UCSD-AML1 (cell line): ENCODE results near the gene HOXC5.
A peak's percentile ranks its signal among the peaks of the same experiment; 100 is the strongest.

Experiments
- DNase-seq: peaks from one replicate; lab custom pipeline; 2025; ENCODE audit not compliant: unreplicated experiment; lab: John Stamatoyannopoulos, UW

Gene HOXC5

DNA sequence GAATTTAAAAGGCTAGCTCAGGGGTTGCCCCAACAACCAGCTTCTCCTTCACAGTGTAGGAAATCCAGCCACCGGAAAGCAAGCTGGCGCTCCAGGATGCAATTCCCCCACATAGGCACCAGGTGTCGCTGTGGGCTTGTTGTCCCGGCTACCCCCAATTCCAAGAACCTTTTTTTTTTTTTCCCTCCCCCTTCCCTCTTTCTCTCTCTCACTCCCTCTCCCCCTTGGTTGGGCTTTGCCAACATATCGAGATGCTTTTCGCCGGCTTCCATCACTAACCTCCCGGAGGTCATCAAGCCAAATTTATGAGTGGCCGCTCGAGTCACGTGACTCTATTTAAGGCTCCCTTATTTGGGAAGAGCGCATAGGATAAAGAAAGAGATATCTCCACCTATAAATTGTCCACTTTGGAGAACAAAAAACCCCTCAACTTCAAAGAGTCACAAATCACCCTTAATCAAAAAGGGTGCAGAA lies at the start of gene HOXC5:
Gene HOXC5 (plus strand): TSS at position 424 of the 474 bp plus-strand sequence. CDS start 73 bp downstream, outside the sequence.
- peak; percentile 62 for DNase-seq

DNA sequence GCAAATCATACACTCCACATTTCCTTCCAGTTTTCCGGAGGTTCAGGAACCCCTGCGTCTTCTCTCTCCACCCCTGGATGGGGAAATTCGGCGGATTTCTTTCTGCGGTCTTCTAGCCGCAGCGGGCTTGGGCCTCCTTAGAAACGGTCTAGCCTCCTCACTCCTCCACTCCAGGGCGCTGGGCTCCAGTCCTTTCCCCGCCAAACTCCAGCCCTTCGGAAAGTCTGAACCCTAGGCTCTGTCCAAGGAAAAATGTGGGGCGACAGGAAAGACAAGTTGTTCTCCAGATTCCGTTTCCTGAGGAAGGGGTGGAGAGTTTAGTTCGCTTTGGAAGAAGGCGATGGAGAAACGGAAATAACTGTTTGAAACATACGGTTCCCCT lies 49.3 kb upstream of the HOXC5 start:
- DNase-seq = peak; percentile 42

DNA sequence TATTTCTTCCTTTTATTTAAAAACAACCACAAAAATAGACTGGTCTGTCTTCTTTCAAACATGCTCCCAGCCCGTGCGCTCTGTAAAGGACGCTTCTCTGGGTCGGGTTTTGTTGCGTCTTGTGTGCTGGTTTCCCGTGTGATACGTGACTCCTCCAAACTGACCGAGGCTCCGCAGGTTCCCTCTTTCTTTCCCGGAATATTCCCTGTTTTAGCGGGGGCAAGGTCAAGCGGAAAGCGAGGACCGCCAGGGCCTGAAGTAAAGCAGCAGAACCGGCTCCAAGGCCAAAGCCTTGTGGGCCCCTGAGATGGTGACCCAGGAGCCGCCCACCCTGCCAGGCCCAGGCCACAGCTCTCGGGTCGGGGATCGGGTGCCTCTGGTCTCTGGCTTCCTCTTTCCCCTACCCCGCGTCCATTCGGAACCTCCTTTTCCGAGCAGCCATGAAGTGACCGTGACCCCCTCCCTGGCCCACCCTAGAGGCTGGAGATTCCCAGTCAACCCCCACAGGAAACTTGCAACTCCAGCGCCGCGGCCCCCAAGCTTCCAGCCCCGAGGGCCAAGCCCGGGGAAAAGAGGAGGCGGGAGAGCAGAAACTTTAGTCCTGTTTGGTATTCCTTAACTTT lies 48.8 kb upstream of the HOXC5 start:
- DNase-seq = no peak

DNA sequence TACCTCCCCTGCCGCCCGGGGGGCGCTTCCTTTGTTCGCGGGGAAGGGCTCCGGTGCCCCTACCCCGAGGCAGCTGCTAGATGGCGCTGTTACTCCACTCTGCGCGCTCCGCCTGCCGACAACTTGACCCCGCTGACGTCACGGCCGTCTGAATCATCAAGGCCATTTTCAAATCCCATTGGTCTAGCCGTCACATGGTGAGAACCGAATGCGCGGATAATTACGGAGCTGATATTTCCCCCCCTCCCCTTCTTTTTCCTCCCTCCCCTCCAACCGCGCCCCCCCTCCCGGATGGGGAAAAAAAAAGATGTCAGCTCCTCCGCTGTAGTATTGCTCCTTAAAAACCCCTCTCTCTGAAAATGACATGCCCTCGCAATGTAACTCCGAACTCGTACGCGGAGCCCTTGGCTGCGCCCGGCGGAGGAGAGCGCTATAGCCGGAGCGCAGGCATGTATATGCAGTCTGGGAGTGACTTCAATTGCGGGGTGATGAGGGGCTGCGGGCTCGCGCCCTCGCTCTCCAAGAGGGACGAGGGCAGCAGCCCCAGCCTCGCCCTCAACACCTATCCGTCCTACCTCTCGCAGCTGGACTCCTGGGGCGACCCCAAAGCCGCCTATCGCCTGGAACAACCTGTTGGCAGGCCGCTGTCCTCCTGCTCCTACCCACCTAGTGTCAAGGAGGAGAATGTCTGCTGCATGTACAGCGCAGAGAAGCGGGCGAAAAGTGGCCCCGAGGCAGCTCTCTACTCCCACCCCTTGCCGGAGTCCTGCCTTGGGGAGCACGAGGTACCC lies 47.8 kb upstream of the HOXC5 start, which contains the start of gene HOXC10:
Gene HOXC10 (plus strand): TSS at position 246 of the 791 bp plus-strand sequence. CDS start 114 bp downstream, at position 360.
- peak; percentile 84 for DNase-seq

DNA sequence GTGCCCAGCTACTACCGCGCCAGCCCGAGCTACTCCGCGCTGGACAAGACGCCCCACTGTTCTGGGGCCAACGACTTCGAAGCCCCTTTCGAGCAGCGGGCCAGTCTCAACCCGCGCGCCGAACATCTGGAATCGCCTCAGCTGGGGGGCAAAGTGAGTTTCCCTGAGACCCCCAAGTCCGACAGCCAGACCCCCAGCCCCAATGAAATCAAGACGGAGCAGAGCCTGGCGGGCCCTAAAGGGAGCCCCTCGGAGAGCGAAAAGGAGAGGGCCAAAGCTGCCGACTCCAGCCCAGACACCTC lies 47.2 kb upstream of the HOXC5 start:
- no peak for DNase-seq

DNA sequence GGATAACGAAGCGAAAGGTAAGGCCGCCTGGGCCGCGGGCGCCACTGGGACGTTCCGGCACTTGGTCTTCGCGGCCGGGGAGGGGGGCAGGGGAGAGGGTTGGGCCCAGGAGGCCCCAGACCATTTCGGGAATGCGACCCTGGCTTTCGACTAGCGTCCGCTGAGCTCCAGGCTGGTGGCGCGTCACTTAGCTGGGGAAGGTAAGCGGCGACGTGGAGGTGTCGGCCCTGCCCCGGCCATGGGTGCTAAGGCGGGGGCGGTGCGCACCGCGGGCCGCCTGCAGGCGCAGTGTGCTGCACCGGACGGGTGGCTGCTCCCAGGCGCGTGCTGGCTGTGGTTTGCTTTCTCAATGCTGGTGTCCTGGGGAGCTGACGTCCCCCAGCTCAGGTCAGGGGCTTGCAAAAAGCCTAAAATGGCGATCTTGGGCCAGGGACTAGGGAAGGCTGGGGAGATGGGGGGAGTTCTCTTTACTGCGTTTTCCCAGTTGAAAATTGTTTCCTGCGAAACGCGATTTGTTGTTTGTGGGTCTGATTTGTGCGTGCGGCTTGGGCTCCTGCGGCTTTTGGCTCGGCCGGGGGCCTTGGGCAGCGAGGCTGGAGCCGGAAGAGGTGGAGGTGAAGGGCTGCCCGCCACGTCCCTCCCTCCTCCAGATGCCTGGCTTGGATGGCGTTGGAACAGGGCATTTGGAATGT lies 46.7 kb upstream of the HOXC5 start:
- no peak for DNase-seq

DNA sequence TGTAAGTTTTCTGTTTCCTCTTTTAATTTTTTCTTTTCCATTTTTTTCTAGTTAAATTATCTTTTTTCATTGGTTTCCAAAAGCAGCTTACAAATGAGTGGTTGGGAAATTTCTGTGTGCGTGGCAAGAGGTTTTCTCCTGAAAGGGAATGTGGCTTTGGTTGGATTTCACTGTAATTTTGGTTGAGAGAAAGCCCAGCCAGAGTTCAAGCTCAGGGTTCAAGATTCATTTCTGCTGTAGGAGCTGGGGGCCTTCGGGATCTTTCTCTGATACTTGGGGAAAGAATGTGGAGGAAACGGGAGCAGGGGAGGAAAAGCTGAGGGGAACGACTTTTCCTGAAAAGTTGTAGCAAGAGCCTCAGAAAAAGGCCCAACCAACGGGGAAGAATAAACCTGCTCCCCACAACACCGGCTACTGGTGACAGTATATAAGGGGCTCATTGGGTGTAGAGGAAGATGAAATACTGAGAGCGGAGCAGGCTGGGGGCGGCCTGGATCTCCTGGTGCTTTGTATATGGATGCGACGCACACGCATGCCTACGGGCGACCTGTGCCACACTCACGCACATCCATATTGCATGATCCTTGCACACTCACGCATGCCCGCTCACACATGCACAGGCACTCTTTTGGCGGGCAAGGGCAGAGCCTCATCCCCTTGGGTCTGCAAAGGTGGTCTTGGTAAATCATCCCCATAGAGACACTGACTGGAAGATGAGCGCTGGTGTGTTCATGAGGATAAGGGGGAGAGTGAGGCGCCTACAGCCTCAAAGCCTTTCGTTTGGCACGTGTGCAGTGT lies 46.0 kb upstream of the HOXC5 start:
- no peak for DNase-seq

DNA sequence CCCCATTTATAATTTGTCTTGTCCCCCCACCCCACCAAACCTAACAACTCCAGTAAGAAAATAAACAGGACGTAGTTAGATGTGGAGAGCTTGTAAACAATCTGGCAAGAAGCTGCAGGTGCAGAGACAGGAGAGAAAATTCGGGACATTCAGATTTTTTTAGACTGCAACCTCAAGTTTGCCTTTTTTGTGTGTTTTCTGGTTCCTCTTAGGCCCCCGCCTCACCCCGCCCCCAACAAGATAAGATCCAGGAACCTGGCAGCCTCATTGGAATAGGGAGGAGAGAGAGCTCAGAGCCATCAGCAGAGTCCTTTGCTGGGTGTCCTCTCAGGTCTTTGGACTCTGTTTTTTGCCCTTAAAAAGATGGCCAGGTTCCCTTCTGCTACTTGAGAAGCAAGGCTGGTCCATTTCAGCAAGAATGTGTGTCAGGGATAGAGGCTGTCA lies 45.0 kb upstream of the HOXC5 start:
- no peak for DNase-seq

DNA sequence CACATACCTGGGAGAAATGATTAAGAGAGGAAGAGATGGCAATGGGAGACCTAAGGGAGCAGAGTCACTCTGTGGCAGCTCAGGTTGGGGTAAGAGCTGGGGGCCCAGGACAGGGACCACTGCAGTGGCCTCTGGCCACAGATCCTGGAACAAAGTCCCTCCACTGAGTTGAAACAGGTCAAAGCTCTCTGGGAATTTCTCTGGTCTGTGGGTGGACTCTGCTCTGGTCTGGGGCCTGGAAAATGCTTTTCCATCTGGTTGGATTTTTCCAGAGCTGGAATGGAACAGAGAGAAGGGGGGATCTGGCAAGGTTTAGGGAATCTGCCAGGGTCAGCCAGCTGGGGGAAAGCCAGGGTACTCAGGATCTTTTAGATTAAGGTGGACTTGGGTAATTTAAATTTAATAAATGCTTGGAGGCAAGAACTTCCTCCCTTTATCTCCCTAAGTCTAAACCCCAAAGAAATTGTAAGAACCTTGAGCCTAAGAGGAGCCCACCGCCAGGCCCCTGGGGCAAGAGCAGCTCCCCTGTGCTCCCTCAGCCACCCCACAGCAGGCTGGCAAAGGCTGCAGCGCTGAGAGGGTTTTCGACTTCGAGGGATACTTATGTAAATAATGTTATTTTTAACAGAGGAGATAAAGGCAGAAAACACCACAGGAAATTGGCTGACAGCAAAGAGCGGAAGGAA lies 44.2 kb upstream of the HOXC5 start:
- DNase-seq = peak; percentile 50

DNA sequence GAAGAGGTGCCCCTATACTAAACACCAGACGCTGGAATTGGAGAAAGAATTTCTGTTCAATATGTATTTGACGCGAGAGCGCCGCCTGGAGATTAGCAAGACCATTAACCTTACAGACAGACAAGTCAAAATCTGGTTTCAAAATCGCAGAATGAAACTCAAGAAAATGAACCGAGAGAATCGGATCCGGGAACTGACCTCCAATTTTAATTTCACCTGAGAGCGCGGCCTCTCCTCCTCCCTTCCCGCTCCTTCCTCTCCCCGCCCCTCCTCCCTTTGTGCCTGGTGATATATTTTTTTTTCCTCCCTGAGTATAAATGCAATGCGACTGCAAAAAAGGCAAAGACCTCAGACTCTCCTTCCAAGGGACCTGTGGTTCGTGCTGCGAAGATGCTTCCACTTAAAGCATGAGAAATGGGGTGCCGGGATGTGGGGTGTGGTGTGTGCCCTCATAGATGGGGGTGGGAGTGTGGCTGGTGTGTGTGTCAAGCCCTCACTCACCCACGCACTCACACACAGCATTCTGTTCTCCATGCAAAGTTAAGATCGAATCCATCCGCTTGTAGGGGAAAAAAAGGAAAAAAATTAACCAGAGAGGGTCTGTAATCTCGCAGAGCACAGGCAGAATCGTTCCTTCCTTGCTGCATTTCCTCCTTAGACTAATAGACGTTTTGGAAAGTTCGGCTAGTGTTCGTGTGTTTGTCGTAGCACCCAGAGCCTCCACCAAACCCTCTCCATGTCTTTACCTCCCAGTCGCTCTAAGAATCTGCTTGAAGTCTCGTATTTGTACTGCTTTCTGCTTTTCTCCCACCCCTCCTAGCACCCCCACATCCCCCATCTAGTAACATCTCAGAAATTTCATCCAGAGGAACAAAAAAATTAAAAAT lies 43.4 kb upstream of the HOXC5 start:
- no peak for DNase-seq

DNA sequence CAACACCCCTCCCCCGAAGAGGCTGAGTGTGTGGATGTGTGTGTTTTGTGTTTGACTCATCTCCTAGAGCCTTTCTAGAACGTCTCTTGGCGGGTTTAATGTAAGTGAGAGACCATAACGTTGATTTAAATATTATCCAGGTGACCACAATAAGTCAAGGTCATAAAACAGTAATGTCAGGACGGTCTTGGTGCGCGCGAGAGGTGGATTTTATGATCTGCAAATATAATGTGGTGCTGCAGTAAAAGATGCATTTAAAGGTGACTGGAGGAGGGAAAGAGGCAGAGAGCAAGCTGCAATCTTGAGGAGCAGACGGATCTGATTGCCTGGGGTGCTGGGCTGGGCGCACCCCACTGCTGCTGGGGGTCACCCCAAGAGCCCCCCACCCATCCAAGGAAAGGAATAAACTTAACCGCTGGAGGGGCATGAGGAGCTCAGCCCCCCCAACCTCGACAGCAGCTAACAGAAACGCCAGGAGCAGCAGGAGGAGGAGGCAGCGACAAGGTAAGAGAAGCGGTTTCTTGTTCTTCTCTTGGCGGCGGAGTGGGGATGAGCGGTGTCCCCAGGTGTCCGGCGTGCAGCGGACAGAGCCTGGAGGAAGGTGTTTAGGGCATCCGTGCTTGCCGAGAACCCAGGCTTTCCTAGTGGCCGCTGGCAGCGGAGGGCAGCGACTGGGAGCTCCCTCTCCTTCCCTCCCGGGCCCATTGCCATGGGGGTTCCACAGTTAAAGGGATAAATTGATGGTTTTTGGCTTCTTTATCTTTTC lies 42.4 kb upstream of the HOXC5 start:
- DNase-seq = no peak

DNA sequence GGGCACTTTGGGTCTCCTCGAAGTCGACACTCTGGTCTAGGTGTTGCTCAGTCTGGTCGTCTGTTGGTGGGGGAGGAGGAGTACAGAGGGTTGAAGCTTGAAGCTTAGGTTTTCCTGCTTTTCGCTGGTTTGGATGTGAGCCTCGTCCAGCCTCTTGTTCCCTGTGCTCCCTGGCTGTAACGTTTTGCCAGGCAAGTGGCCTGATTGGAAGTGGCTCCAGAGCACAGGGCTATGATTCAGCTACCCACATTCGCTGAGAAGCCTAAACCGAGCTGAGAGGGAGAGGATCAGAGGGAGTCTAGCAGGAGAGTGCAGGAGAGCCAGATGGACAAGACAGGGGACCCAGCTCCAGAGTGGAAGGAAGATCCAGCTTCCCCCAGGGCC lies 41.8 kb upstream of the HOXC5 start:
- no peak for DNase-seq

DNA sequence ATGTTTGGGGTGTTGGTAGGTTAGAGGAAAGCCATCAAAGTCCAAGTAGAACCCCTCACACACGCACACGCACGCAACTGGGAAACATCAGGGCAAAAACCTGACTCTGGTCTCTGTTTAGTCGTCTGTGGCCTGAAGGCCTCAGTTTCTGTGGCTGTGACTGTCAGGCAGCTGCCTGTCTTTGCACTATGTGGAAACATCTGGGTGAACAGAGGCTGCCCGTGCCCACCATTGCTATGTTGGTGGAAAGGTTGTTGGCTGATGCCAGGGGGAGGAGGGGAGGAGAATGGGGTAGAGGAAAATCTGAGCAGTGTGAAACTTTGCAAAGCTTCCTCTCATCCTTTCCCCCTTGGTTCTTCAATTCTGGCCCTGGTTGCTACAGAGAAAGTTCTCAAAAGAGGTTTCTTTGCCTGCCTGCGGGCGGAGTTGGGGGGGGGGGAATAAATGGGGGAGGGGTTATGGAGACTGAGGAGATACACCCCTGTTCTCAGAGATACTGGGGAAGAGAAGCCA lies 40.4 kb upstream of the HOXC5 start:
- no peak for DNase-seq

DNA sequence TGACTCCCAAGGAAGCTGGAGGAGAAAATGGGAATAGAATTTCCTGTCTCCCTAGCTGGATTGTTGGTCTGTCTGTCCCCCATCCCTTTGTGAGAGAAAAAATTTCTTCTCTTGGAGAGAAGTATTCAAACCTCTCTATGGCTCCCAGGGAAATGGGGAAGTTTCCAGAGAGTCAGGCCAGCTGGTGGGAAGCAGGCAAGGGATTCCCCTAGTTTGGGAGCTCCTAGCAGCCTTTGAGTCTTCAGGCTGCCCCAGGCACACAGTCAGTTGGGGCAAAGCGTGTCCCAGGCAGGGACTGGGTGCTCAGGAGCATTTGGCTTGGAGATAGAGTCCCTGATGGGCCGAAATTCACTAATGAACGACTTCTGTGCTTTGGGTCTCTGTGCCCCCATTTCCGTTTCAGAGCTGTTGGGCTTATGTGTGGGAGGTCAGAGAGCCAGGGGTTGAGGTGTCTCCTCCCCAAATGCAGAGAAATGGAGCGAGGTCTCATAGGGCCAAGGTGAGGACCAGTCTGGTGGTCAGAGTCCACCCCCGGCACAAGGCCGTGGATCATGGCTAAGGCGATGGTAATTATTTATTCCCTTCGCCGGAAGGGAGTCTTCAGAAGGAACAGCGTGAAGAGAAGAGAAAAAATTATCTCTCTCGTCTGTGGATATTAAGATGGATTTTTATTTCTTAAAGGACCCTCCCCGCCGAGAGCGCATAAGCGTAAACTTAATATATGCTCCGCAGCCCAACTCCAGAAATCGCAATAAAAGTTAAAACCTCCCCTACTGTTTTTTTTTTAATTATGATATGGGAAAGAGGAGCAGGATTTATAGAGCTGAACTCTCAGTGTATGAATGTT lies 39.5 kb upstream of the HOXC5 start:
- DNase-seq = no peak

DNA sequence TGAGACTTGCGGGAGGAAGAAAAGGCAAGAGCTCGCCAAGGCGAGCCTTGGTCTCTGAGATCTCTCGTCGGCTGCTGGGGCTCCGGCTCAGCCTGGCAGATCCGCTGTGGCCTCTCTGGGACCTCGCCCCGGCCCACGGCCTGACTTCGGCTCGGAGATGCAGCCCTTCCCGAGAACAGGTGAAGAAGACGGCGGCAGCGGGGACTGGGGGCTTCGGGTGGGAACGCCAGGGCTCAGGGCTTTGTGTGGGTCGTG lies 38.9 kb upstream of the HOXC5 start:
- no peak for DNase-seq

DNA sequence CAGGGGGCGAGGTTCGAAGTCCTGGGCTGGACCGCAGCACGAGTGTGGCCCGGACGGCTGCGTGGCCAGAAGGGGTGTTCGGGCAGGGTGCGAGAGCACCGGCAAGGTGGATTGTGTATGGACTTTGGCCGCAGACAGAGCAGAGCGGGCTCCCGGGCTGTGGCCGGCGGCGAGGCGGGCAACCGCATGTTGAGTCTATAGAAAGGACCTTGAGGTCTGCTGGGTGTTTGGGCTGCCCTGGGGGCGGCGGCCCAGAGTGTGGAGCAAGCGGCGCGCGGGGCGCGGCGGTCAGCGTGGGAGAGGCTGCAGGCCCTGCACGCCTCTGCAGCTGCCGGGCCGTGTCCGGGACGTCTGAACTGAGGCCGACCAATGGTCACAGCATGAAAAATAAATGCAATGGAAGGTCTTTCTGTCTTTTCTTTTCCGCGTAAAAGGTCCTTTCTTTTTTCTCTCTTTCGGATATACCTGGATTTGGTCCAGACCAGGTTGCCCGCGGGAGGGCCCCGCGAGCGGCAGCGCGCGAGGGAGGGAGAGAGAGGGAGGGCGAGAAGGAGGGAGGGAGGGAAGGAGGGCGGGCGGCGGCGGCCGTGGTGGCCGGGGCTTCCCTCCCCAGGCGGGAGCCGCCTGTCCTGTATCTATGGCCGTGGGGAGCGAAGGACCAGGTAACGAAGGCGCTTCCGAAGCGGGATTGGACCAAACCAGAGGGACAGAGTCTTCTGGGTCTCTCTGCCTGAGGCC lies 38.4 kb upstream of the HOXC5 start:
- no peak for DNase-seq

DNA sequence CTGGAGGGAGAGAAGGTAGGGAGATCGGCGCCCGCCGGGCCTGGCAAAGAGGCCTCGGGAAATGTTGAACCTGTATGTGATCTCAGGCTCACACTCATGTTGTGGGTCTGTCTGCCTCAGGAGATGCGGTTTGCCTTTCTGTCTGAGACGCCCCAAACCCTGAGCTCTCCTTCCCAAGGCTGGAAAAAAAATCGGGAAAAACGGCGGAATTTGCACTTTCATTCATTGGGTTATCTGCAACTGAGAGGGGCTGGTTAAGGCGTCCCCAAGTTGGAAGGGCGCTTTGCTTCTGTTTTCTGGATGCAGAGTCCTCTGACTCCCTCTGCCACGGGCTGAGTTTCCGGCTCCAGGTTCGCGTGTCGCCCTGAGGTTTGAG lies 37.9 kb upstream of the HOXC5 start:
- DNase-seq = no peak
